Myocyte (in vitro differentiated cells): ENCODE measurements around the gene THBS1. TPM values are rescaled to one million over a fixed set of nuclear protein-coding genes. Genes with fewer than 3 reads are reported as not detected.

Source experiments
- DNase-seq: peaks from one replicate; pipeline ENCODE4 v3.0.0-alpha.2; 2012; ENCODE audit warnings: low read depth
- total RNA-seq: library from RNA; depleted of rRNA; stranded (reverse); fragments of >200 nt; gene quantifications from 2 replicates; pipeline ENCODE4 v1.2.3, GENCODE V29; 2014

Gene THBS1
- total RNA-seq, 1 donor from 2014 or later = 1,149 TPM

- peak; percentile 66 for DNase-seq
Measured at GRCh38 chr15:39588531-39589192, 7.8 kb downstream of the THBS1 start.

GRCh38 chr15:39589193-39589814, 8.4 kb downstream of the THBS1 start:
- peak; percentile 41 for DNase-seq

- DNase-seq = peak; percentile 52
Measured at GRCh38 chr15:39589815-39590644, 9.2 kb downstream of the THBS1 start.

GRCh38 chr15:39591141-39591895, 10.4 kb downstream of the THBS1 start:
- peak; percentile 68 for DNase-seq

GRCh38 chr15:39591896-39592315, 11.0 kb downstream of the THBS1 start:
- peak; percentile 53 for DNase-seq

GRCh38 chr15:39592500-39592899, 11.6 kb downstream of the THBS1 start:
- peak; percentile 94 for DNase-seq

GRCh38 chr15:39593071-39593655, 12.3 kb downstream of the THBS1 start:
- DNase-seq = no peak

GRCh38 chr15:39593656-39594445, 13.0 kb downstream of the THBS1 start:
- DNase-seq = peak; percentile 46

- peak; percentile 45 for DNase-seq
Measured at GRCh38 chr15:39594446-39595337, 13.8 kb downstream of the THBS1 start.

GRCh38 chr15:39595338-39596221, 14.7 kb downstream of the THBS1 start:
- peak; percentile 48 for DNase-seq

GRCh38 chr15:39596358-39597051, 15.6 kb downstream of the THBS1 start:
- DNase-seq = no peak

- peak; percentile 38 for DNase-seq
Measured at GRCh38 chr15:39597336-39597735, 16.5 kb downstream of the THBS1 start.

- peak; percentile 73 for DNase-seq
Measured at GRCh38 chr15:39597751-39598185, 16.9 kb downstream of the THBS1 start.

- DNase-seq = peak; percentile 76
Measured at GRCh38 chr15:39598186-39598850, 17.4 kb downstream of the THBS1 start.

- DNase-seq = peak; percentile 67
Measured at GRCh38 chr15:39598958-39599845, 18.3 kb downstream of the THBS1 start.

- peak; percentile 40 for DNase-seq
Measured at GRCh38 chr15:39599871-39600270, 19.0 kb downstream of the THBS1 start.
